SK-N-SH treated with all-trans-retinoic acid at 6 μM for 48 hours (cell line): Measurements from ENCODE around the gene RBFOX1.

ENCODE experiments used
- ARNTL ChIP-seq: fragments of 450-650 bp; formaldehyde crosslinking; IDR thresholded peaks from 2 replicates; pipeline ENCODE4 v1.5.0; 2020; ENCODE audit warnings: low read depth, mild to moderate bottlenecking, moderate library complexity, borderline replicate concordance
- CSDC2 ChIP-seq: fragments of 250-450 bp; sonication (Bioruptor Pico); IDR thresholded peaks from 2 replicates; pipeline ENCODE4 v1.5.0; 2020; ENCODE audit warnings: mild to moderate bottlenecking, moderate library complexity
- ESRRG ChIP-seq: fragments of 250-450 bp; sonication (Bioruptor Pico); IDR thresholded peaks from 2 replicates; pipeline ENCODE4 v1.6.1; 2021; ENCODE audit warnings: mild to moderate bottlenecking
- SNAI2 ChIP-seq: fragments of 250-450 bp; sonication (Bioruptor Pico); IDR thresholded peaks from 2 replicates; pipeline ENCODE4 v1.5.0; 2020; ENCODE audit warnings: mild to moderate bottlenecking, moderate library complexity
- TF ChIP-seq, protein P1 (sequence below): fragments of 250-450 bp; sonication (Bioruptor Pico); IDR thresholded peaks from 2 replicates; pipeline ENCODE4 v1.5.1; 2020; ENCODE audit warnings: low read depth, mild to moderate bottlenecking, moderate library complexity

DNA sequence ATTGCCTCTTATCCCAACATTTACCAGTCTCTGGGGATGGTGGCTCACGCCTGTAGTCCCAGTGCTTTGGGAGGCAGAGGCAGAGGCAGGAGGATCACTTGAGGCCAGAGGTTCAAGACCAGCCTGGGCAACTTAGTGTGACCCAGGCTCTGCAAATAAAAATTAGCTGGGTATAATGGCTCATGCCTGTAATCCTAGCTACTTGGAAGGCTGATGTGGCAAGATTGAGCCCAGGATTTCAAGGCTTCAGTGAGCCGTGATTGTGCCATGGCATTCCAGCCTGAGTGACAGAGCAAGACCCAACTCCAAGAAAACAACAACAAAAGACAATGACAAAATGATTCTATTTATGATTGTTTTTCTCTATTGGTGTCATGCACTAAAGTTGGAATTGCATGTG, 244.9 kb downstream of the RBFOX1 start:
- TF ChIP-seq ARNTL (no peak), CSDC2 (CRISPR knock-in tag) (no peak), ESRRG (CRISPR knock-in tag) (no peak), SNAI2 (CRISPR knock-in tag) (no peak)
- TF ChIP-seq, protein P1, sequence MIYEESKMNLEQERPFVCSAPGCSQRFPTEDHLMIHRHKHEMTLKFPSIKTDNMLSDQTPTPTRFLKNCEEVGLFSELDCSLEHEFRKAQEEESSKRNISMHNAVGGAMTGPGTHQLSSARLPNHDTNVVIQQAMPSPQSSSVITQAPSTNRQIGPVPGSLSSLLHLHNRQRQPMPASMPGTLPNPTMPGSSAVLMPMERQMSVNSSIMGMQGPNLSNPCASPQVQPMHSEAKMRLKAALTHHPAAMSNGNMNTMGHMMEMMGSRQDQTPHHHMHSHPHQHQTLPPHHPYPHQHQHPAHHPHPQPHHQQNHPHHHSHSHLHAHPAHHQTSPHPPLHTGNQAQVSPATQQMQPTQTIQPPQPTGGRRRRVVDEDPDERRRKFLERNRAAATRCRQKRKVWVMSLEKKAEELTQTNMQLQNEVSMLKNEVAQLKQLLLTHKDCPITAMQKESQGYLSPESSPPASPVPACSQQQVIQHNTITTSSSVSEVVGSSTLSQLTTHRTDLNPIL (CRISPR knock-in tag), result no peak
